ENCODE results near the gene MGAM2. TPM values are rescaled to one million over a fixed set of nuclear protein-coding genes. Genes with fewer than 3 reads are reported as not detected.

Gene MGAM2
- total RNA-seq, 1 donor from 2014 or later = under 0.01 TPM

DNA sequence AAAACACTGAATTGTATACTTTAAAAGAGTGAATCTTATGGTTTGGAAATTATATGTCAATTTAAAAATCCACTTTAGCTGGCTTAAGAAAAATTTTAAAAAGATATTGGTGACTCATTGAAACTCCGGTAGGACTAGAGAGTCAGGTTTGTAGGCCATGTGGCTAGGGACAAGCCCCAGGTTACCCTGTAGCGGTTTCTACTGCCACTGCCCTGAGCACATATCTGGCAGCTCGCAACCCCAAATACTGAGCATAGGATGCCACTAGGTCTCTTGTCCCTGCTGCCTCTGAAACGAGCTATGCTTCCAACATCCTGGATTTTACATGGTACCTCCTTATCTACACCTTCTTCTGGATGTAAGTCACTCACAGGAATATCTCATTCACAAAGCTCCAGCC is 1.4 kb upstream of the MGAM2 start:
- DNase-seq (ENCODE audit: low read depth) = no peak
- Histone ChIP-seq H3K27me3 (ENCODE audit: control insufficient read depth, insufficient read depth, low read length) (no peaks in the 10 kb centered on the region), H3K36me3 (ENCODE audit: control insufficient read depth, insufficient read depth, low read length) (no peaks in the 10 kb centered on the region), H3K4me3 (ENCODE audit: low read depth, low read length) (no peak overlapping the region)
- TF ChIP-seq, protein P1, sequence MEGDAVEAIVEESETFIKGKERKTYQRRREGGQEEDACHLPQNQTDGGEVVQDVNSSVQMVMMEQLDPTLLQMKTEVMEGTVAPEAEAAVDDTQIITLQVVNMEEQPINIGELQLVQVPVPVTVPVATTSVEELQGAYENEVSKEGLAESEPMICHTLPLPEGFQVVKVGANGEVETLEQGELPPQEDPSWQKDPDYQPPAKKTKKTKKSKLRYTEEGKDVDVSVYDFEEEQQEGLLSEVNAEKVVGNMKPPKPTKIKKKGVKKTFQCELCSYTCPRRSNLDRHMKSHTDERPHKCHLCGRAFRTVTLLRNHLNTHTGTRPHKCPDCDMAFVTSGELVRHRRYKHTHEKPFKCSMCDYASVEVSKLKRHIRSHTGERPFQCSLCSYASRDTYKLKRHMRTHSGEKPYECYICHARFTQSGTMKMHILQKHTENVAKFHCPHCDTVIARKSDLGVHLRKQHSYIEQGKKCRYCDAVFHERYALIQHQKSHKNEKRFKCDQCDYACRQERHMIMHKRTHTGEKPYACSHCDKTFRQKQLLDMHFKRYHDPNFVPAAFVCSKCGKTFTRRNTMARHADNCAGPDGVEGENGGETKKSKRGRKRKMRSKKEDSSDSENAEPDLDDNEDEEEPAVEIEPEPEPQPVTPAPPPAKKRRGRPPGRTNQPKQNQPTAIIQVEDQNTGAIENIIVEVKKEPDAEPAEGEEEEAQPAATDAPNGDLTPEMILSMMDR (IDR thresholded peaks at IDR 0.05; ENCODE audit: insufficient read depth, low read length, poor library complexity, severe bottlenecking) = no peak

DNA sequence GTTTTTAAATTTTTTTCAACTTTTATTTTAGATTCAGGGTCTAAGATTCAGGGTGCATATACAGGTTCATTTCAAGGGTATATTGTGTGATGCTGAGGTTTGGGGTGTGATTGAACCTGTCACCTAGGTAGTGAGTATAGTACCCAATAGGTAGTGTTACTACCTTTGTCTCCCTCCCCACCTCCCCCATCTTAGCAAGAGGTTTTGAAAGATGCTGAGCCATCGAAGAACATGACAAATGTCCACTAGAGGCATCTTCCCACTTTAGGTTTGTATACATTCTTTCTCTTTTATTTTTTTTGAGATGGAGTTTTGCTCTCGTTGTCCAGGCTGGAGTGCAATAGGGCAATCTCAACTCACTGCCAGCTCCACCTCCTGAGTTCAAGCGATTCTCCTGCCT is 880 bp upstream of the MGAM2 start:
- no peaks in the 10 kb centered on the region for H3K27me3 ChIP-seq (ENCODE audit: control insufficient read depth, insufficient read depth, low read length)
- TF ChIP-seq, protein P1 (IDR thresholded peaks at IDR 0.05; ENCODE audit: insufficient read depth, low read length, poor library complexity, severe bottlenecking) = no peak
- no peaks in the 10 kb centered on the region for H3K36me3 ChIP-seq (ENCODE audit: control insufficient read depth, insufficient read depth, low read length)
- DNase-seq (ENCODE audit: low read depth) = no peak
- no peak overlapping the region for H3K4me3 ChIP-seq (ENCODE audit: low read depth, low read length)

DNA sequence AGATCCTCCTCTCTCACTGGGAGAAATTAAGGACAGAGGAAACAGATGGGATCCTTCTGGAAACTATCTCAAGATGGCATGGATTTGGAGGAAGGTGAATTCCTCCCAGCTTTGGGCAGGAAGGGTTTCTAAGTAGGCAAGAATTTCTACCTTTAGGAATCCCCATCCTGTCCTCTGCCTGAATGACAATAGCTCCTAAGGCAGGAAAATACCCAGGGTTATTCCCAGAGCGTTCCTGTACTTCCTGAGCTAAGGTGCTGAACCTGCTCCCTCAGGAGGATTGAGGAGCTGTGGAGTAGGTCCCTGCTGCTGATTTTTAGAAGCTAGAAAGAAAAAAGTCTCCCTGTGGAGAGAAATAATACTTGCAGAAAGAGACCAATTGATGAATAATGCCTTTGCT is 568 bp downstream of the MGAM2 start:
- Histone ChIP-seq H3K36me3 (ENCODE audit: control insufficient read depth, insufficient read depth, low read length) (no peaks in the 10 kb centered on the region), H3K27me3 (ENCODE audit: control insufficient read depth, insufficient read depth, low read length) (no peaks in the 10 kb centered on the region), H3K4me3 (ENCODE audit: low read depth, low read length) (no peak overlapping the region)
- TF ChIP-seq, protein P1 (IDR thresholded peaks at IDR 0.05; ENCODE audit: insufficient read depth, low read length, poor library complexity, severe bottlenecking) = no peak
- DNase-seq (ENCODE audit: low read depth) = no peak

DNA sequence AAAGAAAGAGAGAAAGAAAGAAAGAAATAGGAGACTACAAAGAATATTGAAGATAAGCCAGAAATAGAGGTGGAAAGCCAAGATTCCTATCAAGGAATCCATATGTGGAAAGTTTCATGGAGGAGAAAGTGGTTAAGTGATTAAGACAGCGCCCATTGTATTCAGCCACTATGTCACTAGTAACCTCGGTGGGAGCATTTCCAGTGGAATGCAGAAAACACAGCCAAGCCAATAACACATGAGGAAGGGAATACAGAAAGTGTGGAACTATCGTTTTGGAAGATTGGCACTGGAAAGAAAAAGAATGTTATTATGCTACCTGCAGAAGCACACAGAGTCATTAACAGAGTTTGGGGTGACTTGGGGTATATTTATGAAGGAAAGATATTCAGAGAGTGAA is 2.7 kb downstream of the MGAM2 start:
- no peak for DNase-seq (ENCODE audit: low read depth)
- H3K27me3 ChIP-seq (ENCODE audit: control insufficient read depth, insufficient read depth, low read length) = no peaks in the 10 kb centered on the region
- TF ChIP-seq, protein P1 (IDR thresholded peaks at IDR 0.05; ENCODE audit: insufficient read depth, low read length, poor library complexity, severe bottlenecking) = no peak
- H3K36me3 ChIP-seq (ENCODE audit: control insufficient read depth, insufficient read depth, low read length) = no peaks in the 10 kb centered on the region
- no peak overlapping the region for H3K4me3 ChIP-seq (ENCODE audit: low read depth, low read length)

DNA sequence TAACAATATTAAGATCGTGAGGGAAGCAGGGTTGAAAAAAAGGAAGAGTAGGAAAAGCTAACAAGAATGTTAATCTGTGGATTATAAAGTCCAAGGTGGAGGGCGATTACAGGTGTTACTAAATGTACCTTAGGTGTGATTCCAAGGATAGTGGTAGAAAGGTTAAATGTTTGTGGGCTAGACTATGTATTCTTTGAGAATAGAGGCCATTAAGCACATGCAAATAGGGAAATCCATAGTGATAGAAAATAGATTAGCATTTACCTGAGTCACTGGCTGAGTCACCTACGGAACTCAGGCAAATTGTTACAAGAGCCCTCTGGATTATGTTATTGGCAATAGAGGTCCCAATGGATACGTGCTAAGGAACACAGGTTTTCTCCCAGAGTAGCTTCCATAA is 9.0 kb downstream of the MGAM2 start:
- H3K27me3 ChIP-seq (ENCODE audit: control insufficient read depth, insufficient read depth, low read length) = no peaks in the 10 kb centered on the region
- no peak for DNase-seq (ENCODE audit: low read depth)
- TF ChIP-seq, protein P1 (IDR thresholded peaks at IDR 0.05; ENCODE audit: insufficient read depth, low read length, poor library complexity, severe bottlenecking) = no peak
- H3K4me3 ChIP-seq (ENCODE audit: low read depth, low read length) = no peak overlapping the region
- no peaks in the 10 kb centered on the region for H3K36me3 ChIP-seq (ENCODE audit: control insufficient read depth, insufficient read depth, low read length)

DNA sequence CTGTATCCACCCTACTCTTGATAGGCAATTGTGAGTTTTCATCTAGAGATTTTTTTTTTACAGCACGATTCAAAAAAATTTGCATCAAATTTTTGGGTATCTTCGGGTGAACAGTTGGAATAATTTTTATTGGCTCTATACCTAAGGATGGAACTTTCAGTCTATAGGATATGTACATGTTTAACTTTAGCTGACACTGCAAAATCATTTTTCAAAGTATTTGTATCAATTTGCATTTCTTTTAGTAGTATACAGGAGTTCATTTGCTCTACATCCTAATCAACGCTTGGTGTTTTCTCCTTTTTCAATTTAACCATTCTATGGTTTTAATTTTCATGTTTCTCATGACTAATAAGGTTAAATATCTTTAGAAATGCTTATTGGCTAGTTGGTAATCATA is 11.7 kb downstream of the MGAM2 start:
- DNase-seq (ENCODE audit: low read depth) = no peak
- no peaks in the 10 kb centered on the region for H3K36me3 ChIP-seq (ENCODE audit: control insufficient read depth, insufficient read depth, low read length)
- TF ChIP-seq, protein P1 (IDR thresholded peaks at IDR 0.05; ENCODE audit: insufficient read depth, low read length, poor library complexity, severe bottlenecking) = no peak
- H3K27me3 ChIP-seq (ENCODE audit: control insufficient read depth, insufficient read depth, low read length) = no peaks in the 10 kb centered on the region
- no peak overlapping the region for H3K4me3 ChIP-seq (ENCODE audit: low read depth, low read length)
